H1 (cell line): Measurements from ENCODE around the gene ATMIN. TPM values are rescaled to one million over a fixed set of nuclear protein-coding genes. Genes with fewer than 3 reads are reported as not detected.

Experiments
- CTCF ChIA-PET: fragments of 300-600 bp; sonication (Branson Sonifier 250); formaldehyde crosslinking; loops from one replicate; lab custom pipeline; 2021; ENCODE audit not compliant: partially characterized antibody; lab: Charles Lee
- POLR2A ChIA-PET: fragments of 300-600 bp; sonication (Branson Sonifier 250); formaldehyde crosslinking; loops from one replicate; lab custom pipeline; 2021; ENCODE audit warnings: inconsistent platforms; ENCODE audit not compliant: partially characterized antibody; lab: Charles Lee
- DNase-seq, 2 experiments: peaks; one replicate each; pipeline versions ENCODE4 v3.0.0 to v3.0.0-alpha.2; 2010 to 2022; ENCODE audit warnings: low spot score in 2 of 2, low read depth in 1 of 2, mixed read lengths in 1 of 2
- FAIRE-seq: peaks from 2 replicates; lab custom pipeline; 2011; peaks lifted over from hg19 to GRCh38; lab: Jason Lieb, UNC
- H2AFZ ChIP-seq: 2 replicates; pipeline ENCODE4 v1.8.1; 2012; ENCODE audit warnings: low read length, inconsistent platforms
- H2AK5ac ChIP-seq: 2 replicates; pipeline ENCODE4 v1.6.1; 2013; ENCODE audit warnings: low read depth, low read length
- H2BK120ac ChIP-seq: replicated peaks from 2 replicates; pipeline ENCODE3; 2013; ENCODE audit warnings: low read depth, low read length, inconsistent platforms
- H2BK12ac ChIP-seq: 2 replicates; pipeline ENCODE4 v1.6.1; 2013; ENCODE audit warnings: low read depth, low read length
- H2BK15ac ChIP-seq: 2 replicates; pipeline ENCODE4 v1.6.1; 2013; ENCODE audit warnings: low read length
- H2BK20ac ChIP-seq: 2 replicates; pipeline ENCODE4 v1.6.1; 2013; ENCODE audit warnings: low read length
- H2BK5ac ChIP-seq: 2 replicates; pipeline ENCODE4 v1.6.1; 2013; ENCODE audit warnings: low read depth, low read length
- H3K14ac ChIP-seq: 2 replicates; pipeline ENCODE4 v1.6.1; 2013; ENCODE audit warnings: inconsistent platforms; ENCODE audit not compliant: insufficient read length
- H3K18ac ChIP-seq: 2 replicates; pipeline ENCODE4 v1.6.1; 2013; ENCODE audit warnings: low read length; ENCODE audit errors: extremely low read depth
- H3K23ac ChIP-seq: 2 replicates; pipeline ENCODE4 v1.6.1; 2013; ENCODE audit warnings: inconsistent platforms; ENCODE audit not compliant: insufficient read length
- H3K23me2 ChIP-seq: 2 replicates; pipeline ENCODE4 v1.6.1; 2013; ENCODE audit warnings: low read depth, low read length
- H3K27ac ChIP-seq: 2 replicates; pipeline ENCODE4 v1.6.1; 2011; ENCODE audit warnings: low read depth, low read length, inconsistent platforms
- H3K27me3 ChIP-seq, 4 experiments: replicated peaks in 1 of 4; 1 replicate in 1 of 4; 2 replicates in 3 of 4; pipeline versions ENCODE4 v1.6.1 to v1.8.1; 2011 to 2013; ENCODE audit warnings: low read length in 3 of 4, mild to moderate bottlenecking in 3 of 4, inconsistent platforms in 2 of 4, mixed read lengths in 2 of 4, moderate library complexity in 1 of 4; ENCODE audit not compliant: control insufficient read depth in 3 of 4, insufficient read depth in 3 of 4; ENCODE audit errors: extremely low read depth in 1 of 4
- H3K36me3 ChIP-seq, 4 experiments: 2 replicates each; pipeline versions ENCODE4 v1.6.1 to v1.8.1; 2011 to 2013; ENCODE audit warnings: mild to moderate bottlenecking in 4 of 4, low read length in 3 of 4, moderate library complexity in 2 of 4, control low read depth in 1 of 4, inconsistent platforms in 1 of 4; ENCODE audit not compliant: insufficient read depth in 4 of 4, control insufficient read depth in 2 of 4
- H3K4ac ChIP-seq: replicated peaks from 2 replicates; pipeline ENCODE3; 2013; ENCODE audit warnings: low read length, low read depth, mixed read lengths, inconsistent platforms; ENCODE audit not compliant: insufficient read length
- H3K4me1 ChIP-seq, 4 experiments: replicated peaks in 1 of 4; 1 replicate in 1 of 4; 2 replicates in 3 of 4; pipeline versions ENCODE4 v1.6.1 to v1.8.1; 2011 to 2013; ENCODE audit warnings: low read length in 3 of 4, inconsistent platforms in 2 of 4, mixed read lengths in 1 of 4; ENCODE audit not compliant: insufficient read depth in 4 of 4, control insufficient read depth in 3 of 4
- H3K4me2 ChIP-seq, 2 experiments: 2 replicates each; pipeline versions ENCODE4 v1.6.1 to v1.8.1; 2011 to 2013; ENCODE audit warnings: low read depth in 2 of 2, low read length in 2 of 2, control low read depth in 1 of 2, inconsistent platforms in 1 of 2, mild to moderate bottlenecking in 1 of 2; ENCODE audit not compliant: insufficient read depth in 1 of 2
- H3K4me3 ChIP-seq, 4 experiments: fragments of 200-600, 300-600 bp in 1 of 4; sonication (generic), shearing (Covaris generic), sonication (Bioruptor Twin) in 1 of 4; 2 replicates each; pipeline versions ENCODE4 v1.5.1 to v1.8.1; 2011 to 2016; ENCODE audit warnings: low read length in 4 of 4, low read depth in 3 of 4, control low read depth in 2 of 4, inconsistent platforms in 2 of 4, mild to moderate bottlenecking in 2 of 4, mixed read lengths in 1 of 4, moderate library complexity in 1 of 4; ENCODE audit not compliant: insufficient read depth in 2 of 4; ENCODE audit errors: extremely low read depth in 1 of 4
- H3K56ac ChIP-seq: replicated peaks from 2 replicates; pipeline ENCODE3; 2013; ENCODE audit warnings: low read depth, mild to moderate bottlenecking, mixed read lengths, low read length, inconsistent platforms; ENCODE audit not compliant: insufficient read length
- H3K79me1 ChIP-seq: 2 replicates; pipeline ENCODE4 v1.6.1; 2013; ENCODE audit warnings: low read depth, low read length, control low read depth
- H3K79me2 ChIP-seq, 2 experiments: 2 replicates each; pipeline versions ENCODE4 v1.6.1 to v1.8.1; 2012 to 2013; ENCODE audit warnings: low read length in 2 of 2, mild to moderate bottlenecking in 2 of 2, inconsistent platforms in 1 of 2; ENCODE audit not compliant: insufficient read depth in 2 of 2, control insufficient read depth in 1 of 2
- H3K9ac ChIP-seq, 4 experiments: replicated peaks in 1 of 4; 1 replicate in 1 of 4; 2 replicates in 3 of 4; pipeline versions ENCODE4 v1.6.1 to v1.8.1; 2011 to 2013; ENCODE audit warnings: low read depth in 3 of 4, low read length in 3 of 4, control low read depth in 2 of 4, mild to moderate bottlenecking in 2 of 4, moderate library complexity in 2 of 4, inconsistent platforms in 1 of 4; ENCODE audit errors: extremely low read depth in 1 of 4
- H3K9me3 ChIP-seq, 2 experiments: 2 replicates each; pipeline versions ENCODE4 v1.6.1 to v1.8.1; 2012 to 2013; ENCODE audit warnings: mild to moderate bottlenecking in 2 of 2, moderate library complexity in 2 of 2, control low read depth in 1 of 2, inconsistent platforms in 1 of 2, low read depth in 1 of 2, low read length in 1 of 2, mixed read lengths in 1 of 2; ENCODE audit not compliant: insufficient read depth in 2 of 2
- H4K20me1 ChIP-seq, 2 experiments: replicated peaks in 1 of 2; 2 replicates each; pipeline versions ENCODE3 to v1.8.1; 2011 to 2013; ENCODE audit warnings: inconsistent platforms in 2 of 2, low read length in 2 of 2, mild to moderate bottlenecking in 1 of 2; ENCODE audit not compliant: insufficient read depth in 2 of 2, control insufficient read depth in 1 of 2
- H4K5ac ChIP-seq: 2 replicates; pipeline ENCODE4 v1.6.1; 2013; ENCODE audit warnings: low read length, low read depth, mixed read lengths, inconsistent platforms; ENCODE audit not compliant: insufficient read length
- H4K8ac ChIP-seq: 2 replicates; pipeline ENCODE4 v1.8.0; 2013; ENCODE audit warnings: mild to moderate bottlenecking, moderate library complexity, low read length, inconsistent platforms; ENCODE audit not compliant: insufficient read depth; ENCODE audit errors: extremely low read depth
- H4K91ac ChIP-seq: replicated peaks from 2 replicates; pipeline ENCODE3; 2013; ENCODE audit warnings: low read length, mixed read lengths, inconsistent platforms; ENCODE audit not compliant: insufficient read length
- ASH2L ChIP-seq: fragments of 200-600, 300-600 bp; sonication (generic); IDR thresholded peaks from one replicate; pipeline ENCODE4 v1.7.1; 2017; ENCODE audit warnings: low read length
- KDM5A ChIP-seq: fragments of 200-600 bp; IDR thresholded peaks from 2 replicates; pipeline ENCODE4 v1.7.1; 2012; ENCODE audit warnings: mild to moderate bottlenecking, low read length, inconsistent platforms, mixed read lengths
- TEAD4 ChIP-seq: IDR thresholded peaks from 2 replicates; pipeline ENCODE4 v1.6.1; 2012; ENCODE audit warnings: low read depth, low read length, inconsistent platforms, mixed read lengths
- WGBS, 2 experiments: shearing (Covaris generic) in 1 of 2; methylation state at CpG; one replicate each; pipeline versions ENCODE4 v1.1.6 to v1.1.7; 2013 to 2015; ENCODE audit warnings: low lambda C conversion rate in 2 of 2, mixed read lengths in 2 of 2, inconsistent platforms in 1 of 2, low coverage in 1 of 2, missing lambda C conversion rate in 1 of 2; ENCODE audit not compliant: insufficient replicate concordance in 2 of 2, insufficient coverage in 1 of 2, insufficient read length in 1 of 2; ENCODE audit errors: extremely low coverage in 1 of 2, missing lambda C conversion rate in 1 of 2; 5-methylcytosine and 5-hydroxymethylcytosine counted together
- polyA plus RNA-seq, 7 experiments: library from polyadenylated mRNA; depleted of rRNA in 3 of 7; stranded (reverse) in 5 of 7; unstranded in 2 of 7; fragments of >200 nt in 5 of 7; fragments of 200-250 nt in 2 of 7; gene quantifications; 1 replicate in 5 of 7; 2 replicates in 1 of 7; 4 replicates in 1 of 7; pipeline versions ENCODE4 v1.2.1 to v1.2.3, GENCODE V29; 2011 to 2013; ENCODE audit warnings: missing spikeins in 2 of 7, mixed read lengths in 2 of 7
- total RNA-seq: library from RNA; stranded (reverse); fragmentation: NEBNext Ultra II Directional; extraction: Animal tissue kit (Norgen Biotek cat#: 25700); gene quantifications from 2 replicates; pipeline ENCODE4 v1.2.1, GENCODE V29; 2021

ATMIN gene
- total and polyA plus RNA-seq, 2 of the 8 experiments (the other 6 are each of a cell fraction or from before 2014, with no cell fraction given): 34.8 to 59.8 TPM

GRCh38 chr16:81005610-81006161 lies 30.0 kb upstream of the ATMIN start:
- Histone ChIP-seq H3K27me3 (no peaks in the 10 kb centered on the region), H3K4me1 (peaks cover 0 to 9% (median 2%) of the 10 kb centered on the region in 4 experiments; a peak in 2 of 7 replicates), H4K20me1 (peaks cover 2 to 11% of the 10 kb centered on the region in 2 experiments), H3K18ac (no peak overlapping the region), H3K4ac (no peak overlapping the region), H4K5ac (no peak overlapping the region), H3K79me1 (peaks cover 4% of the 10 kb centered on the region; the same call in 1 of the 2 replicates), H3K36me3 (peaks cover 0 to 6% (median 0%) of the 10 kb centered on the region in 4 experiments; a peak in 1 of 8 replicates), H2BK5ac (no peak overlapping the region), H2BK15ac (no peak overlapping the region), H2BK20ac (no peak overlapping the region), H2AK5ac (no peak overlapping the region), H3K4me2 (peak overlapping the region; percentile 61 to 93), H2BK12ac (no peak overlapping the region), H3K4me3 (peak overlapping the region; percentile 82 to 98 (median 91)), H3K79me2 (peaks cover 19 to 84% of the 10 kb centered on the region in 2 experiments), H3K23me2 (peaks cover 6% of the 10 kb centered on the region; the same call in 1 of the 2 replicates), H3K9me3 (no peaks in the 10 kb centered on the region), H2BK120ac (no peak overlapping the region), H3K56ac (no peak overlapping the region), H4K8ac (no peak overlapping the region), H4K91ac (no peak overlapping the region), H2AFZ (no peak overlapping the region), H3K9ac (peak overlapping the region in 3 of 4 experiments; percentile 9 to 100 (median 89); a peak in 3 of 7 replicates), H3K14ac (no peak overlapping the region), H3K23ac (no peak overlapping the region), H3K27ac (no peak overlapping the region)
- WGBS, 2 experiments: 40% methylated on average over 18 of the region's 18 CpGs; no CpG with 5 or more reads in 1 of the 2 experiments
- ChIA-PET CTCF (interaction anchor here (0.5 to 7.1 kb wide), 11 partner anchors 9 to 100 kb away, joined by 3 to 83 read pairs (median 3); partner anchors contain the start of gene C16orf46), POLR2A (interaction anchor here (1.6 to 1.9 kb wide), 2 partner anchors 25 to 72 kb away, joined by 4 to 5 read pairs; partner anchors contain the start of gene C16orf46)
- TF ChIP-seq ASH2L: no peak
- TF ChIP-seq TEAD4: peak; percentile 38; the same call in 1 of the 2 replicates
- TF ChIP-seq KDM5A: no peak
- no peak for DNase-seq
- FAIRE-seq: no peak
